Activated B cell treated with CpG ODN at 0.5 μM for 24 hours (primary cell): Measurements from ENCODE around the gene SLC6A11. TPM values are rescaled to one million over a fixed set of nuclear protein-coding genes. Genes with fewer than 3 reads are reported as not detected.

Experiments
- ATAC-seq: fragments of 200-7000 bp; cut with Tn5 transposase; one replicate; pipeline ENCODE4 v1.10.0; 2021; ENCODE audit warnings: low read depth, mild to moderate bottlenecking, moderate library complexity
- CTCF ChIA-PET: fragments of 350-600 bp; sonication (Branson Sonifier 250); formaldehyde crosslinking; loops from one replicate; lab custom pipeline; 2021; ENCODE audit warnings: antibody characterized with exemption; lab: Charles Lee
- POLR2A ChIA-PET: fragments of 350-600 bp; sonication (Branson Sonifier 250); formaldehyde crosslinking; loops from one replicate; lab custom pipeline; 2021; ENCODE audit warnings: antibody characterized with exemption; lab: Charles Lee
- DNase-seq: peaks from one replicate; pipeline ENCODE4 v3.0.0; 2022
- H3K27ac Mint-ChIP-seq: one replicate; pipeline ENCODE4 v1.8.0; 2020; ENCODE audit warnings: mixed read lengths
- H3K27me3 Mint-ChIP-seq: one replicate; pipeline ENCODE4 v1.8.0; 2021; ENCODE audit warnings: mixed read lengths
- H3K36me3 Mint-ChIP-seq: one replicate; pipeline ENCODE4 v1.8.0; 2021; ENCODE audit warnings: low read depth, mixed read lengths
- H3K4me1 Mint-ChIP-seq: one replicate; pipeline ENCODE4 v1.8.0; 2021; ENCODE audit warnings: mixed read lengths
- H3K4me3 Mint-ChIP-seq: one replicate; pipeline ENCODE4 v1.8.0; 2020; ENCODE audit warnings: mild to moderate bottlenecking, mixed read lengths
- H3K9me3 Mint-ChIP-seq: one replicate; pipeline ENCODE4 v1.8.0; 2020; ENCODE audit warnings: mixed read lengths
- intact Hi-C: fragments of 100-400 bp; cut with micrococcal nuclease; formaldehyde crosslinking; loops from one replicate; pipeline ENCODE4 v1.15.1; 2024
- total RNA-seq: library from RNA; stranded (reverse); gene quantifications from 2 replicates; pipeline ENCODE4 v1.2.3, GENCODE V29; 2022
- TF ChIP-seq, protein P1 (sequence below): fragments of 200-600 bp; IDR thresholded peaks from one replicate; pipeline ENCODE4 v1.8.0; 2022; ENCODE audit warnings: antibody characterized with exemption, mild to moderate bottlenecking

The SLC6A11 gene
- total RNA-seq, 1 donor from 2014 or later, result not detected

DNA sequence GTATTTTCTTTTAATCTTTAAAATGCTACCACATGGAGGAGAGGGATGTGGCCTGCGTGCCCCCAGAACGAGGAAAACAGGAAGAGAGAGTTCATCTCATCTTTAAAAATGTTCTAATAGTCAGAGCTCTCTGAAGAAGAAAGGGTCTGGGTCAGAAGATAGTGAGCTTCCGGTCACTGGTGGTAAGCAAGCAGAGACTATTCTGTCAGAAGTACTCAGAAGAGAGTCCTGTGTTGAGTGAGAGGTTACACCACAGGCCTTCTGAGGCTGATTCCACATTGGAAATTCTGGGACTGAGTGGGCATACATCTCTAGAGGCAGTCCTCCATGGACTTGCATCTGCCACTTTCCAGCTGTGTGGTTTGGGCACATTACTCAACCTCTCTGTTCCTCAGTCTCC lies 94.3 kb downstream of the SLC6A11 start:
- no peaks in the 10 kb centered on the region for H3K4me1 Mint-ChIP-seq
- no peak for ATAC-seq

DNA sequence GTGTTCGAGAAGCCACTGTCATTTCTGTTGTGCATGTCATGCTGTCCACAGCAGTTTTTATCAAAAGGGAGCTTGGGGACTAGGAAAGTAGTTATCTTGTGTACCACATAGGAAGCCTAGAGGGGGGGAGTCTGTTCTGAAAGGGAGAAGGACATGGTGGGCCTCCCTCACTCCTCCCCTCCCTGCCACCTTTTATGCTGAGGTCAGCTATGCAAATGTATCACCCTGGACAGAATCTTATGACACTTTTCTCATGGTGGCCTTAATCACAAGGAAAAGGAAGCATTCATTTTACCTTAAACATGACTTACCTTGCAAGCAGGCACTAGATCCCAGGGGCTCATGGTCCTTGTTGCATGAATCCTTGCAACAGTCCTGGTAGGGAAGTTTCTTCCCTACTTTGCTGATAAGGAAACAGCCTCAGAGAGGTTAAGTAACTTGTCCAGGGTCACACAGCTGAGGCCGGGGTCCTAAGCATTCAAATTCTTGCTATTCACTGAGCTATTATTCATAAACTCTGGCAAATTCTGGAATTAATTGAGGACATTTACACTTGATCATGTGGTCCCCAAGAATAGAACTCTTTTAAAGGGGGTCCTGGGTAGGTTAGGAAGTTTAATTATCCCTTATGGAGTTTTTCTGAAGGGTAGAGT lies 95.4 kb downstream of the SLC6A11 start:
- peaks cover 19% of the 10 kb centered on the region for H3K9me3 Mint-ChIP-seq
- H3K4me1 Mint-ChIP-seq, result no peaks in the 10 kb centered on the region
- intact Hi-C loops, result no loop called here
- DNase-seq, result no peak
- ChIA-PET CTCF (no interaction called here), POLR2A (no interaction called here)
- no peak for ATAC-seq
- TF ChIP-seq, protein P1, sequence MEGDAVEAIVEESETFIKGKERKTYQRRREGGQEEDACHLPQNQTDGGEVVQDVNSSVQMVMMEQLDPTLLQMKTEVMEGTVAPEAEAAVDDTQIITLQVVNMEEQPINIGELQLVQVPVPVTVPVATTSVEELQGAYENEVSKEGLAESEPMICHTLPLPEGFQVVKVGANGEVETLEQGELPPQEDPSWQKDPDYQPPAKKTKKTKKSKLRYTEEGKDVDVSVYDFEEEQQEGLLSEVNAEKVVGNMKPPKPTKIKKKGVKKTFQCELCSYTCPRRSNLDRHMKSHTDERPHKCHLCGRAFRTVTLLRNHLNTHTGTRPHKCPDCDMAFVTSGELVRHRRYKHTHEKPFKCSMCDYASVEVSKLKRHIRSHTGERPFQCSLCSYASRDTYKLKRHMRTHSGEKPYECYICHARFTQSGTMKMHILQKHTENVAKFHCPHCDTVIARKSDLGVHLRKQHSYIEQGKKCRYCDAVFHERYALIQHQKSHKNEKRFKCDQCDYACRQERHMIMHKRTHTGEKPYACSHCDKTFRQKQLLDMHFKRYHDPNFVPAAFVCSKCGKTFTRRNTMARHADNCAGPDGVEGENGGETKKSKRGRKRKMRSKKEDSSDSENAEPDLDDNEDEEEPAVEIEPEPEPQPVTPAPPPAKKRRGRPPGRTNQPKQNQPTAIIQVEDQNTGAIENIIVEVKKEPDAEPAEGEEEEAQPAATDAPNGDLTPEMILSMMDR, result no peak
- H3K27ac Mint-ChIP-seq, result no peak overlapping the region
- no peak overlapping the region for H3K4me3 Mint-ChIP-seq
- no peaks in the 10 kb centered on the region for H3K36me3 Mint-ChIP-seq
- H3K27me3 Mint-ChIP-seq, result peaks cover 25% of the 10 kb centered on the region

More for the DNA sequence above, 94.3 kb downstream of the SLC6A11 start:
- peaks cover 25% of the 10 kb centered on the region for H3K27me3 Mint-ChIP-seq
- TF ChIP-seq, protein P1, result no peak
- peaks cover 28% of the 10 kb centered on the region for H3K9me3 Mint-ChIP-seq
- CTCF ChIA-PET, result no interaction called here
- POLR2A ChIA-PET, result no interaction called here
- H3K36me3 Mint-ChIP-seq, result no peaks in the 10 kb centered on the region
- intact Hi-C loops, result no loop called here
- H3K27ac Mint-ChIP-seq, result no peak overlapping the region
- H3K4me3 Mint-ChIP-seq, result no peak overlapping the region
- DNase-seq, result no peak

GRCh38 chr3:10912786-10913185 lies 96.8 kb downstream of the SLC6A11 start:
- DNase-seq (no peak), ATAC-seq (no peak)
- intact Hi-C loops, result no loop called here
- CTCF ChIA-PET, result no interaction called here
- H3K27ac Mint-ChIP-seq, result no peak overlapping the region
- POLR2A ChIA-PET, result no interaction called here
- no peaks in the 10 kb centered on the region for H3K4me1 Mint-ChIP-seq
- TF ChIP-seq, protein P1, result no peak
- peaks cover 28% of the 10 kb centered on the region for H3K27me3 Mint-ChIP-seq
- peaks cover 6% of the 10 kb centered on the region for H3K9me3 Mint-ChIP-seq
- H3K4me3 Mint-ChIP-seq, result no peak overlapping the region
- H3K36me3 Mint-ChIP-seq, result no peaks in the 10 kb centered on the region

DNA sequence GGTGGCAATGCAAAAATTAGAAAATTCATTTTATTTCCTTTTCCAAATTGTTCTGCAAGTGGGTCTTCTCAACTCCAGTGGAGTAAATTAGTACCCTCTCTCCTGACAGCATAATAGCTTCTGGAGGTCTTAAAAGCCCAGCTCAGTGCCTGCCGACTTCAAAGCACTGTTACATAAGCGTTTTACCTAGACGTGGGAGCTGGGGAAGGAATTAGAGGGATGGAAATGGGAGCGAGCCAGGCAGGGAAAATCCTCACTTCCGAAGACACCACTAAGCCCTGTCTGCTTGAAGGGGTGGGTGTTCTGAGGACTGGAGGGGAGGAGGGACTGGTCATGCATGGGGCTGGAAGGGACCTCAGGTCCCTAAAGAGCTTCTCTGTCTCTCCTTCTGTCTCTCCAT lies 99.3 kb downstream of the SLC6A11 start:
- H3K36me3 Mint-ChIP-seq, result no peaks in the 10 kb centered on the region
- no peak overlapping the region for H3K27ac Mint-ChIP-seq
- H3K9me3 Mint-ChIP-seq, result no peaks in the 10 kb centered on the region
- ChIA-PET CTCF (no interaction called here), POLR2A (no interaction called here)
- H3K4me3 Mint-ChIP-seq, result no peak overlapping the region
- H3K4me1 Mint-ChIP-seq, result no peaks in the 10 kb centered on the region
- no peak for ATAC-seq
- TF ChIP-seq, protein P1, result no peak
- peaks cover 36% of the 10 kb centered on the region for H3K27me3 Mint-ChIP-seq
- intact Hi-C loops, result no loop called here
- DNase-seq, result no peak

DNA sequence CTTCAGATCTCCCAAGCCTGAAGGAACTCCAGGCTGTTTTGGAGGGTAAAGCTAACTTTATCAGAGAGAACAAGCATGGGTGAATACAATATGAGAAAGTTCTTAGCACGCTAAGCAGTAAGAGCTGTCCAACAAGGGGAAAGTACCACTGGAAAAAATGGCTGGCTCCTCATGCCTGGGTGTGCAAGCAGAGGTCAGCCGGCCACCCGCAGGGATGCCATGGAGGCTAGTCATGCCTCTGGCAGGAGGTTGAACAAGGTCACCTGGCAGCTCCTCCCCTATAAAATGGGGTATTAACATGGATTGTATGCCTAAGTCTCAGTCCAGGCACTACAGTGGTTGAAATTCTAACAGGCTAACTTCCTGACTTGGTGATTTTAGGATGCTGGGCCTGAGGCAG lies 101.1 kb downstream of the SLC6A11 start:
- H3K9me3 Mint-ChIP-seq, result peaks cover 8% of the 10 kb centered on the region
- POLR2A ChIA-PET, result no interaction called here
- ATAC-seq (no peak), DNase-seq (no peak)
- TF ChIP-seq, protein P1, result no peak
- no peaks in the 10 kb centered on the region for H3K4me1 Mint-ChIP-seq
- no peaks in the 10 kb centered on the region for H3K36me3 Mint-ChIP-seq
- intact Hi-C loops, result no loop called here
- peaks cover 29% of the 10 kb centered on the region for H3K27me3 Mint-ChIP-seq
- no peak overlapping the region for H3K27ac Mint-ChIP-seq
- CTCF ChIA-PET, result no interaction called here
- no peak overlapping the region for H3K4me3 Mint-ChIP-seq
